NCI-H2196 (cell line): ENCODE results near the gene CLDN9.
"Not testable (repeated sequence)": the region's sequence is repeated elsewhere in the genome, so short reads cannot be mapped to it uniquely, and the experiment has no call there.

Experiments
- DNase-seq: peaks from one replicate; lab custom pipeline; 2025; ENCODE audit not compliant: unreplicated experiment; lab: John Stamatoyannopoulos, UW

Gene CLDN9

DNA sequence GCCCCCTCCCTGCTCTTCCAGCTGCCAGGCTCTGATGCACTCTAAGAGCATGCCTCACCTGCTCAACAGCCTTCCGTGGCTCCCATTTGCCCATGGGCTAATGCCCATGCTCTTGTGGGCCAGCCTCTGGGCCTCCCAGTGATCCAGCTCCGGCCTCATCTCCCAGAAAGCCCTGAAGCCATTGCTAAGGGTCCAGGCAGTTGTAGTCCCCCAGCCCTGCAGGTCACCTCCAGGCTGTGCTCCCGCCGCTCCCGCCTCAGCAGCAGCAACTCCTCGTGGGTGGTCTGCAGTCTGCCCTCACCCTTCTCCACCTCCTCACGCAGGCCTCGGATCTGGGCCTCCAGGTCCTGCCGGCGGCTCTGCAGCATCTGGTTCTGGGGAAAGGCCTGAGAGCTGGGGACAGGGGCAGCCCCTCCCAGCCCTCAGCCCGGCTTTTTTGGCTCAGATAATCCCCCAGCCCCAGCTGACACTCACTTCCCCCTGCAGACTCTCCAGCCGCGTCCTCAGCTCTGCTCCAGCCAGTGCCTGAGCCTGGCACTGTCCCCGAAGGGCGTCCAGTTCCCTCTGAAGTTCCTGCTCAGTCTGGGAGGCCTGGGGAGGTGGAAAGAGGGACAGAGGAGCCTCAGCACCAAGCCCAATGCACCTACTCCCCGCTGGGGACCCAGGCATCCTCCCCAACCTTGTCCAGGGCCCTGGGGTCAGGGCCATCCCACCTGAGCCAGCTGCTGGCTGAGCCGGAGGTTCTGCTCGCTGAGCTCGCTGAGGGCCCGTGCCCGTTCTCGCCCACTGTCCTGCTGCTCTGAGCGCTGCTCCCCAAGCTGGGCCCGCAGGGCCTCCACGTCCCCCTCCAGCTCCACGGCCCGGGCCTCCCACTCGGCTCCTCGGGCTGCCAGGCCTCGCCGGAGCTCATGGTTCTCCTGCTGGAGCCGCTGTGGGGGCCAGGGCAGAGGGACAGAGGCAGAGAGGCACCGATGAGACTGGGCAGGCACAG is 17.8 kb downstream of the CLDN9 start:
- no peak for DNase-seq

DNA sequence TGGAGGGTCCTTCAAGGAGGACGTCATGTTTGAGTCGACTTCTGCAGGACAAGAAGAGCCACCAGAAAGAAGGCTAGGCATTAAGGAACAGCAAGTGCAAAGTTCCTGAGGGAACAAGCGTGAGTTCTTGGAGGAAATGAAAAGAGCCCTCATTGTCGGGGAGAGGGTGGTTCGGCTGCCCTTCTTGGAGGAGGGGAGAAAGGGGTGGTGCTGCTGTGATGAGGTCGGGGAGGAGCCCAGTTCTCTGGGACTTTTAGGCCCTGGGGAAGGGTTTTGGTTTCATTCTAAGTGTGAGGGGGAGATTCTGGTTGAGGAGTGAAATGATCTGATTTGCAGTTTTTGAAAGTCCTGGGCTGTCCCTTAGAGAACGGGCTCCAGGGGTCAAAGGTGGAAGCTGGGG is 19.9 kb downstream of the CLDN9 start:
- DNase-seq = no peak

DNA sequence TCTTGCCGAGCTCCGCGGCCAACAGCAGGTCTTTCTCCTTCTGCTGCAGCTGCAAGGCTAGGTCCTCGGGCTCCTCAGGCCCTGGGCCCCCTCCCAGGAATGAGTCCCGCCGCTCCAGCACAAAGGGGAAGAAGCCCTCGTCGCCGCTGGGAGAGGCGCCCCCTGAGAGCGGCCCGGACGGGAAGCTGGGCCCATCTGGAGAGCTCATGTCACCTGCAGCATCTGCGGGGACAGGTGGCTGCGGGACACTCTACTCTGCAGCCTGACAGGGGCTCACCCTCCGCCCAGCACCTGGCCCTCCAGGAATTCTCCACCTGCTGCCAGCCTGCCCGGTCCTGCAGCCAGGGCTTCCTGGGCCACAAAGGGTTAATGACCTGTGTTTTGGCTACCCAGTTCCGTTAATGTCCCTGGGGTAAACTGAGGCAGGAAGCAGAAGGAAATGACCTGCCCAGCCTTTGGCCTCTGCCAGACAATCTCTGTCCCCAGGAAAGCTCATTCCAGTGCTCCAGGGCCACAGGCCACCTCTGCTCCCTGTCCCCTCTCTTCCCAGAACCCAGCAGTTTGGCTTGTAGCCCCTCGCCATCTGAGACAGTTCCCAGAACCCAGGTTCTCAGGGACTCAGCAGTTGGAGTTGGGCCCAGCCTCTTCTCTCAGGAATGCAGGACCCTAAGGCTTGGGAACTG is 22.7 kb downstream of the CLDN9 start:
- no peak for DNase-seq

DNA sequence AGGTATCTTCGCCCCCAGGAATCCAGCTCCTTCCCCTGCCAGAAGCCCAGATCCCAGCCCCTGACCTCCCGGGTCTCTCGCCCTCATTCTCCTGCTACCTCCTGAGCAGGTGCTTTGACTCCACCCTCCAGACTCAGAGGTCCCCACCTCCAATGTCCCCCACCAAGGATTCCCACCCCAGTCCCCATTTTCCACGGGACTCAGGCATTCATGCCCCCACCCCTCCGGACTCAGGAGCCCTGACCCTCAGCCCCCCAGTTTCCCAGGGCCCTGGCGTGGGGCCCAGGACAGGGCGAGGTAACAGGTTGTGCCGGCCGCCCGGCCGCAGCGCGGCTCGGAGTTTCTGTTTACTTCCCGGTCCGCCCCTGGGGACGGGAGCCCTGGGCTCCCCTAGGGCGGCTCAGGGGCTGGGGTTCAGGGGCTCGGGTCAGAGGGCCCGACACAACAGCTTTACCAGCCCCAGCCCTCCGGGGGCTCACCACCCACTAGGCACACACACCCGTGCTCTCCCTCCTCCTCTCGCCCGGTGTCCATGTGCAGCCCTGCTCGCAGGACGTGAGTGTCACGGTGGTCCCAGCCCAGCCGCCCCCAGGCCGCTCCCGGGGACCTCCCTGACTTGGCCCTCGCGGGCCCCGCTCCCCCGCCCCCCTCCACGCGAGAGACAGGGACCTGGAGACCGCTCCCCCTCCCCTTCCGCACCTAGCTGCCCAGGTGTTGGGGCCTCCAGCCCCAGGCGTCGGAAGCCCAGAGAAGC is 23.4 kb downstream of the CLDN9 start:
- DNase-seq = no peak

DNA sequence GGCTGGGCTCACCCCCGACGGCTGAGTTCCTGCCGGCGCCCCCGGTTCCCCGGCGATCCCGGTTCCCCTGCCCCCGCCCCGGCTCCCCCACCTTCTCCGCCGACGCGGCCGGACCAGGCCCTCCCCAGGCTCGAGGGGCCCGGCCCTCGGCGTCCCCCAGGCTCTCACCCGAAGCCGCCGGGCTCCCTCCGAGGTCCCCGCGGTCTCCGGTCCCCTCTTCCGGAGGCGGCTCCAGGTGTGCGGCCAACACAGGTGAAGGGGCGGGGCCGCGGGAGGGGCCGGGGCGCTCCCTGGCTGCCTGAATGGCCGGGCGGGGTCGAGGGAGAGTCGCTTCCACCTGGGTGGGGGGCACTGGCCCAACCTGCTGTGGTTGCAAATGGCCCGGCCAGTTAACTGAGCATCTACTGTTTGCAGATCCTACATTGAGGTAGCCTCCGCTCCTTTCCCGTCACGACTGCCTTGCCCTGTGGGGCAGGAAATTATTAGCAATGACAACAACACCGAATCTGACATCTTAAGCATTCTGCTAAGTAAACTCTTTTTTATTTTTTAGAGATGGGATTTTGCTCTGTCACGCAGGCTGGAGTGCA is 24.1 kb downstream of the CLDN9 start, which contains the start of gene BICDL2:
TSS of gene BICDL2 (minus strand) at position 219 of the 590 bp plus-strand sequence. CDS start 1,448 bp downstream, outside the sequence.
- DNase-seq = no peak

DNA sequence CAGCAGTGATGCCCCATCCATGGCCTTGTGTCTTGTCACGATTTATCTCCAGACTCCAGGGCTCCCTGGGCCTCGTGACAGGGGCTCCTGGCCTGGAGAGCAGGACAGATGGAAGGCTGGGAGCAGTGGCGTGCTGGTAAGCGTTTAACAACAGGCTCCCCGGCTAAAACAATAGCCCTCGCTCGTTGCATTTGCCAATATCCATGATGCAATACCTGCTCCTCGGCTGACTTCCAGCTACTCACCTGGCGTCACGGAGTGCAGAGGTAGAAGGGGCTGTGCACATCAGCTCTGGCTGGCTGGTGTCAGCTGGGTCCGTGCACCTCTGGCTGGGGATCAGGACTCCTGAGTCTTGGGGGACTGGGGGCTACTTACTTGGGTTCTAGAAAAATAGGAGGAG is 25.5 kb downstream of the CLDN9 start:
- DNase-seq = peak; percentile 62

DNA sequence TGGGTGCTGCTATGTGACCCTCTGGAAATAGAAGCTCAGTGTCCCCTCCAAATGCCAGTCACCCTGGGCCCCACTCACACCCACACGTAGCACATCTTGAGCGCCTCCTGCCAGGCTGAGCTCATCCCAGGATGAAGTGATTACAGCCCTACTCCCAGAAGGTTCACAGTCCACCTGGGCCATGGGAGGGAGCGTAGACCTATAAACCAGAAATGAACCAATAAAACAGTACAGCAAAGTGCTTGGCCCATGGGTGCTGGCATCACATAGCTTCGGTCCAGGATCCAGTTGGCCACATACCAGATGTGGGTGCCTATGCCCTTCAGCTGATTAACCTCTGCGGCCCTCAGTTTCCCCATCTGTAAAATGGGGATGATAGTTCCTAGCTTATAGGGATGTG is 26.2 kb downstream of the CLDN9 start:
- DNase-seq = no peak

DNA sequence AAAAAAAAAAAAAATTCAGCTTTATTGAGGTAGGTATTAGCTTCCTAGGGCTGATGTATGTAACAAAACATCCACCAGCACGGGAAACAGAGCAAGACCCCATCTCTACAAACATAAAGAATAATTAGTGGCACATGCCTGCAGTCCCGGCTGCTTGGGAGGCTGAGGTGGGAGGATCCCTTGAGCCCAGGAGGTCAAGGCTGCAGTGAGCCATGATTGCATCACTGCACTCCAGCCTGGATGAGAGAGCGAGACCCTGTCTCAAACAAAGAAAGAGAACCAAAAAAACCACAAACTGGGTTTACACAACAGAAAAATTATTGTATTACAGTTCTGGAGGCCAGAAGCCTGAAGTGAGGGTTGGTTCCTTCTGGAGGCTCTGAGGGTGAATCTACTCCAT is 29.7 kb downstream of the CLDN9 start:
- no peak for DNase-seq

DNA sequence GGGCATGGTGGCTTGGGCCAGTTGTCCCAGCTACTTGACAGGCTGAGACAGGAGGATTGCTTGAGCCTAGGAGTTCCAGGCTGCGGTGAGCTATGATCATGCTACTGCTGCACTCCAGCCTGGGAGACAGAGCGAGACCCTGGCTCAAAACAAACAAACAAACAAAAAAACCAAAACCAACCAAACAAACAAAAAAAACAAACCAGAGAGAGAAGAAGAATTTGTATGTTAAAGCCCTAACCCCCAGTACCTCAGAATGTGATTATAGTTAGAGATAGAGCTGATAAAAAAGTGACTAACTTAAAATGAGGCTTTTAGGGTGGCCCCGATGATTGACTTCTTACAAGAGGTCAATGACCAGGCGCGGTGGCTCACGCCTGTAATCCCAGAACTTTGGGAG is 32.0 kb downstream of the CLDN9 start:
- DNase-seq = no peak

DNA sequence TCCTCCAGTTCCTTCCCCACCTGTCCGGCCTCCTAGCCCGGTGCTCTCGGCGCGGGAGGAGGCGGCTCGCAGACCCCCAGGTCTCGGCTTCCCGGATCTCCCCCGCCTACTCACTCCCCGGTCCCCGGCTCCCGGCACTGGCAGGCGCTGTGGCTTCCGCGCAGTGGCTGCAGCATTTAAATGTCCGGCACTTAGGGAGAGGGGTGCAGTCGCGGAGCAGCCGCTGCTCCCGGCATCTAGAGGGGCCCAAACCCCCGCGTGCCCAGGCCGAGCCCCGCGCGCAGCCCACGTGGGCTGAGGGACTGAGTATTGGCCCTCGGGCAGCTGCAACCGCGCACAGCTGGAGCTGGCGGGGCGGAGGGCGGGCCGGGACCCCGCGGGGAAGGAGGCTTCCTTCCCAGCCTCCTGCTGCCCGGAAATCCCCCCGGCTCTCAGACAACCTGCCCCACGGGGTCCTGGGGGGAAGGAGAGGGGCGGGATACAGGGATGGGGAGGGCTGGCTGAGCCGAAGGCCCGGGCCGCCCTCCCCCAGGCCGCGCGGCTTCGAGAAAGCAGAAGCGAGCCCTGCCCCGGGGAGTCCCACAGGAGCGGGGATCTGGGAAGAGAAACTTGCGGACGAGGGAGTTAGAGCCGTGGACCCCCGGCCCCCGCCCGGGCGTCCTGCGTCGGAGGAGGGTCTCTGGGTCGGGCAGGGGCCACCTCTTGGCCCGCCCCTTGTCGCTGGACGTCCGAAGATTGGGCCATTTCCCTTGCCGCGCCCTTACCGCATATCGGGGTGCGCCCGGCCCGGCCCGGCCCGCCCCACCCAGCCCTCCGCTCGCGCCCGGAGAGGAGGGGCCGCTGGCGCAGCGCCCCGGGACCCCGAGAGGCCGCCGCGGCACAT is 33.3 kb downstream of the CLDN9 start, which contains the start of gene MMP25:
TSS of gene MMP25 (plus strand) at position 804 of the 883 bp plus-strand sequence. CDS start 357 bp downstream, outside the sequence.
- DNase-seq = no peak

DNA sequence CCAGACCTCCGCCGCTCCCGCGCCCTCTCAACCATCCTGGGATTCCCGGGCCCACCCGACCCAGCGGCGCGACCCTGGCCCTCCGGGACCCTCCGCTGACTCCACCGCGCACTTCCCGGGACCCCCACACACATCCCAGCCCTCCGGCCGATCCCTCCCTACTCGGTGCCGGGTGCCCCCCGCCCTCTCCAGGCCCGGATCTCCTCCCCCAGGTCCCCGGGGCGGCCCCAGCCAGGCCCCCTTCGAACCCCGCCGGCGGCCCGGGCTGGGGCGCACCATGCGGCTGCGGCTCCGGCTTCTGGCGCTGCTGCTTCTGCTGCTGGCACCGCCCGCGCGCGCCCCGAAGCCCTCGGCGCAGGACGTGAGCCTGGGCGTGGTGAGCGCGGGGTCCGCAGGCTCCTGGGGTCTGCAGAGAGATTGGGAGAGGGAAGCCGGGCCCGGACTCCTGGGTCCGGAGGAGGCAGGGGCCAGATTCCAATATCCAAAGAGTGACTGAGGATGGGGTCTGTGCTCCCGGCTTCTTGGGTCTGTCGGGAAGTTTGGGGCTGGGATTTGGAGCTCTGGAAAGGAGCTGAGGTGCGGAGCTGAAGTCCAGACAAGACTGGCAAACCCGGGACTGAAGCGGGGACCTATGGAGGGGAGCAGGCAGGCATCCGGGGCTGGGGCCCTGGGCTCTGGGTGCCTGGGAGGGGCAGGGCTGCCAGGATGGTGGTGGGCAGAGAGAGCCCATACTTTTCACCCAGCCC is 34.1 kb downstream of the CLDN9 start:
- no peak for DNase-seq

DNA sequence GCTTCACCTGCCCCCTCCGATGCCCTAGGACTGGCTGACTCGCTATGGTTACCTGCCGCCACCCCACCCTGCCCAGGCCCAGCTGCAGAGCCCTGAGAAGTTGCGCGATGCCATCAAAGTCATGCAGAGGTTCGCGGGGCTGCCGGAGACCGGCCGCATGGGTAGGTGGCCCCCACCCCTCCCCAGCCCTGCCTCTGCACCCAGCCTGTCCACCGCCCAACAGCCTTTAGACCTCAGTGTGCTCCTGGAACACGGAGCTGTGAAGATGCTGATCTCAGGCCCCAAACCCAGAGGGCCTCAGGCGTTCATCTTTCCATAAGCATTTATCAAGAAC is 34.6 kb downstream of the CLDN9 start:
- DNase-seq = no peak

DNA sequence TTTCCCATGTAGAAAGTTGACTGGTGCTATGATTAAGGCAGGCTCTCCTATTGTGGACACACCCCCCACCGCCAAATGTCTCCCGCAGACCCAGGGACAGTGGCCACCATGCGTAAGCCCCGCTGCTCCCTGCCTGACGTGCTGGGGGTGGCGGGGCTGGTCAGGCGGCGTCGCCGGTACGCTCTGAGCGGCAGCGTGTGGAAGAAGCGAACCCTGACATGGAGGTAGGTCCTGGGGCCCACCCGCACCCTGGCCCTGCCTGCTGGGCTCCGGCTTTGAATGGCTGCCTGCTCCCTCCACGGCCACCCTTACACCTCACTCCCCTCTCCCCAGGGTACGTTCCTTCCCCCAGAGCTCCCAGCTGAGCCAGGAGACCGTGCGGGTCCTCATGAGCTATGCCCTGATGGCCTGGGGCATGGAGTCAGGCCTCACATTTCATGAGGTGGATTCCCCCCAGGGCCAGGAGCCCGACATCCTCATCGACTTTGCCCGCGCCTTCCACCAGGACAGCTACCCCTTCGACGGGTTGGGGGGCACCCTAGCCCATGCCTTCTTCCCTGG is 37.3 kb downstream of the CLDN9 start:
- no peak for DNase-seq

DNA sequence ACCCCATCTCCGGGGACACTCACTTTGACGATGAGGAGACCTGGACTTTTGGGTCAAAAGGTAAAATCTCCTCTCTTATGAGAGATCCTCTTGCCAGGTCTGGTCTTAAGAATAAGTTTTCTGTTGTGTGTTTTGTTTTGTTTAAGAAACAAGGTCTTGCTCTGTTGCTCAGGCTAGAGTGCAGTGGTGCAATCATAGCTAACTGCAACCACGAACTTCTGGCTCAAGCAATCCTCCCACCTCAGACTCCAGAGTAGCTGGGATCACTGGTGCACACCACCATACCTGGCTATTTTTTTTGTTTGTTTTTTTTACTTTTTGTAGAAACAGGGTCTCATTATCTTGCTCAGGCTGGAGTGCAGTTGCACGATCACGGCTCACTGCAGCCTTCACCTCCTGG is 37.8 kb downstream of the CLDN9 start:
- no peak for DNase-seq

DNA sequence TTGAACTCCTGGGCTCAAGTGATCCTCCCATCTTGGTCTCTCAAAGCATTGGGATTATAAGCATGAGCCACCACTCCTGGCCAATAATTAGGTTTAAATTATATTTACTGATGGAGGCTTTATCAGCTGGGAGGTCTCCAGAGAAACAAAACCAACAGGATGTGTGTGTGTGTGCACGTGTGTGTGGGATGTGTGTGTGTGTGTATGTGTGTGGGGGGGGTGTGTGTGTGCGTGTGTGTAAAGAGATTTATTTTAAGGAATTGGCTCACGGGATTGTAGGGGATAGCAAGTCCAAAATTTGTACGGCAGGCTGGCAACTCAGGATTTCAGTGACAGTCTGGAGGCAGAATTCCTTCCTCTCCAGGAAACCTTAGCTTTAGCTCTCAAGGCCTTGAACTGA is 38.3 kb downstream of the CLDN9 start:
- no peak for DNase-seq

DNA sequence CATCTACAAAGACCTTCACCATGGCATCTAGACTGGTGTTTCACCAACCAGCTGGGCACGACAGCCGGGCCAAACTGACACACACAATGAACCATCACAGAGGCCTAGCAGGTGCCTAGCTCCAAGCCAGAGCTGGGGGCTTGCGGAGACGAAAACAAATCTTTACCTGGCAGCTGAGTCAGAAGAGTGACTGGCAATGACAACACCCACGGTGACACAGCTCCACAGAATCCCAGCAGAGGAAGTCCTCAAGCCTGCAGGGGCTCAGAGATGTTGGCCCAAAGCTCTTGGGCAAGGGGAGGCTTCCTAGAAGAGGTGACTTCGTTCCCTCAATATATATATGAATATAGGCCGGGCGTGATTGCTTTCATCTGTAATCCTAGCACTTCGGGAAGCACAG is 38.8 kb downstream of the CLDN9 start:
- no peak for DNase-seq

DNA sequence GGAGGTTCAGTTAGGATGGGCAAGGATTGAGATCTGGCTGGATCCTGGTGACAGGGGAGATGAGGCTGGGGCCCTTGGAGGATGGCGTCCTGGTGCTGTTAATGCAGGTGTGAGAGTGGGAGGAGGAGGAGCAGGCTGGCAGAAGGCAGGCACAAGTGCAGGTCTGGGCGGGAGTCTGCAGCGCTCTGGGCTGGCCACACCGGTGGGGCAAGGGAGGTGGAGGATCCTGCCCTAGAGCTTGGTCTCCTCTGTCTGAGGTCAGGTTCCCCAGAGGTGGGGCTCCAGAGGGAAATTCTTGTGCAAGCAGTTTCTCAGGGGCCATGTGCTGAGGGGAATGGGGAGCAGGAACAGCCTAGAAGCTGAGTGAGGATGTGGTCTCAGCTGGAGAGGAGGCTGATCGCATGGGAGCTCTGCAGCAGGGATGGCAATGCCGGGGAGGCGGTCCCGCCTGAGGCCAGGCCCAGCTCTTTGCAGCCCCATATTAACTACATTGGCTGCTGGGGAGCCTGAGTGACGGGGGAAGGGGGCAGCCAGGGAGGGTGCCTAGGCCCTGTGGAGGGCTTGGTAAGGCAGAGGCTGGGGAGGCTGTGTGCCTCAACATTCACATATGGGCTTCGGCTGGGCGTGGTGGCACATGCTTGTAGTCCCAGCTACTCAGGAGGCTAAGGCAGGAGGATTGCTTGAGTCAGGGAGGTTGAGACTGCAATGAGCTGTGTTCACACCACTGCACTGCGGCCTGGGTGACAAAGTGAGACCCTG is 40.0 kb downstream of the CLDN9 start:
- not testable (repeated sequence) for DNase-seq

DNA sequence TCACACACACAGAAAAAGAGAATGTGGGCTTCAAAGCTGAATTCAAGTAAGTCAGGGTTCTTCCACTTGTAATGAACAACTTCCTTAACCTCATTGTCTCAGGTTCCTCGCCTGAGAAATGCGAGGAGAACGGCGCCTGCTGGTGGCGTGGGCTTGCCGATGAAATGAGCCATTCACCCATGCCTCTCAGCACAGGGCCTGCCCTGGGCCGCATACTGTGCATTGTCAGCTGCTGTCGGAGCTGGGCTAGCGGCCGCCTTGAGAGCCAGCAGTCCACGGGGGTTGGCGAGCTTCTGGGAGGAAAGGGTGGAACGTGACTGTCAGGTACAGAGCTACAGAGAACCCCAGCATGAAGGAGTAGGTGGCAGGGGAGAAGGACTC is 40.6 kb downstream of the CLDN9 start:
- not testable (repeated sequence) for DNase-seq
